NCI-H82 treated with DMSO at 0.1 percent for 48 hours (cell line): Measurements from ENCODE around the gene AFG3L2.

ENCODE experiments used
- DNase-seq: peaks from one replicate; lab custom pipeline; 2025; ENCODE audit not compliant: unreplicated experiment; lab: John Stamatoyannopoulos, UW

AFG3L2 gene

GRCh38 chr18:12306752-12307700, 70.0 kb downstream of the AFG3L2 start:
- DNase-seq: no peak

- DNase-seq: no peak
These were observed 70.9 kb downstream of the AFG3L2 start for GRCh38 chr18:12305930-12306629.

DNA sequence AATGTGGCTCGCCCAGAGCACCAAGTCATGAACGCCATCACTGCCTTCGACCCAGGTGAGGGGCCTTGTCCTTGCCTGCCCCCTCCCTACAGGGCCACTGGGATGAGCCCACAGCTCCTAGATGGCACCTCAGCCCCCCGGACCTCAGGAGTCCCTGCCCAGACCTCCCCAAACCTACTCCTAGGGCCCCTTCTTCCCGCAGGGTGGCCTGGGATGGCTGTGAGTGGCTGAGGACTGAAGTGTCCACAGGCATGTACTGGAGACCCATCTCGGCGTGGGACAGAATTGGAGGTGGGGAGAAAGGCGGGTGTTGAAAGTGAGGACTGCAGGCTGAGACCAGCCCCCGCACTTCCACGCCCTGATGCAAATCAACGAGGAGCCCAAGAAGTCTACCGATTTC, 71.8 kb downstream of the AFG3L2 start:
- DNase-seq: no peak

DNA sequence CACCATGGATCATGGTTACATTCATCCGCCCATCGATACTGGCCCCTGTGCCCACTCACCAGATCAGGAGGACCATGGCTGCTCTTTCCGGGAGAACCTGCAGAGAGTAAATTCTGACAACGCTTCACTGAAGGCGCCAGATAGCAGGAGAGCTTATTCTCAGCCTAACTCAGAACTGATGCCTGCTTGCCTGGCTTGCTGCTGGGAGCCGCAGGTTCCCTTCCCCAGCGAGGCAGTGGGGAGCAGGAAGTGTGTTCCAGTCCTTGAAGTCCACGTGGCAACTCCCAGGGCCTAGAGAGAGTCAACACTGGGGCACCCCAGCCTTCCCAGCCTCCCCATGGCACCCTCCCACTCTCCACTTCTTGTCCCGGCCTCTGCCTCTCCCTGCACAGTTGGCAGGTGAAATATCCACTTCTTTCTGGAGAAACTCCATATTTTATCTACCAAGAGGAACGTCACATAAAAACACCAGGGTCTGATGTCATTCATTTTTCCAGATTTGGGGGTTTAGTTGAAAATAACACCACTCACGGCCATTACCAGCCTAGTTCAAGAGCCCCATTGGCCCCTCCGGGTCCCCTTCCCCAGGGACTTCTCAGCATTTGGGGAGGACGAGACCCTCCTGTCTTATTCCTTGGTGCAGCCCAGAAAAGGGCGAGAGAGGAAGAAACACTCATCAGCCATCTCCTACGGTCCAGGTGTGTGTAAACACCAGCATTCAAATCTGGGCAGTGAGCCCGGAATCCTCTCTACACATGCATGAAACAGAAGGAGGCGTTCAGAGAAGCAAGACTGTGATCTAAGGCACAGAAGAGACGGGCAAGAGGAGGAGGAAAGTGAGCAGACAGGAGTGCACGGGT, 72.4 kb downstream of the AFG3L2 start:
- no peak for DNase-seq

- DNase-seq: peak; percentile 3
These were observed 74.5 kb downstream of the AFG3L2 start for GRCh38 chr18:12302391-12303147.

DNA sequence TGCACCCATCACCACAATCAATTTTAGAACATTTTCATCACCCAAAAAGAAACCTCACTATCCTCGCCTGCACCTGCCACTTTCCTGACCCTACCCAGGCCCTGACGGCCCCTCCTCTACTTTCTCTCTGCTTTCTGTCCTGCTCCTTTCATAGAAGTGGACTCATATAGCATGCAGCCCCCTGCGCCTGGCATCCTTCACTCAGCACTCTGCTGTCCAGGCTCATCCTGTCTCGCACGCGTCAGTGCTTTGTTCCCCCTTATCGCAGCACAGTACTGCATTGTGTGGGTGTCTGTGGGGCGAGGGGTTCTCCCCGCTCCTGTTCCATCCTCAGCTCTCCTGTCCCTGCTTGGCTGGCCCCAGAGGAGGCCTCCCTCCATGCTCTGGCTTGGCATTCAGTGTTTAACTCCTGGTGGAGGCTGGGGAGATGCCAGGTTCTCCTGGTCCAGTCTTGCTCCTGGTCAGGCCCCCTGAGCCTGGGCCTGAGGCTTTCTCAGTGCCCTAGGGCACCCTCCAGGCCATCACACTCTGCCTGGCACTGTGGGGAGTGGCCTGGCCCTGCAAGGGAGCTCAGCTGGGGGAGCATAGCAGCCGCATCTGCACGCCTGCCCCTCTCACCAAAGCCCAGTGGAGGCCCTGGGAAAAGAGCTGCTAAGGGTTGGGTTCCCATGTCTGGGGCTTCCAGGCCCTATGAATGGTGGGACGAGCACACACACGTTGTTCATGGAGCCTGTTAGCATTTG, 75.6 kb downstream of the AFG3L2 start:
- no peak for DNase-seq

- DNase-seq: no peak
These were observed 77.2 kb downstream of the AFG3L2 start for GRCh38 chr18:12299862-12300261.

GRCh38 chr18:12296457-12296856, 80.6 kb downstream of the AFG3L2 start:
- DNase-seq: no peak

DNA sequence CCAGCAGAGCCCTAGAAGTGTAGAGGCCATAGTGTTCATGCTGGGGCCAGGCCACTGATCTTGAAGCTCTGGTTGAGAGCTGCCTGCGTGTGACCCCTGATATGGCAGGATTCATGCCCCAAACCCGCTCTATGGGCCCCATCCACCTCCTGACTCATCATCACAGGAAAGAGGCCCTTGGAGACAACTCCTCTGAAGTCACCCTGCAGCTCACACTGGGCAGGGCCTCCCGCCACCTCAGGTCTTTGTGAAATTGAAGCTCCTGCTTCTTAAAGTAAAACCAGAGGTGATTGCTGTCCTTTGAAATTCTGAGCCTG, 81.0 kb downstream of the AFG3L2 start:
- DNase-seq: no peak

GRCh38 chr18:12295389-12296086, 81.5 kb downstream of the AFG3L2 start:
- DNase-seq: no peak

GRCh38 chr18:12293831-12294230, 83.2 kb downstream of the AFG3L2 start:
- DNase-seq: no peak

GRCh38 chr18:12291690-12292089, 85.3 kb downstream of the AFG3L2 start:
- DNase-seq: no peak

GRCh38 chr18:12291161-12291560, 85.9 kb downstream of the AFG3L2 start:
- no peak for DNase-seq

- DNase-seq: no peak
These were observed 86.9 kb downstream of the AFG3L2 start for GRCh38 chr18:12290086-12290485.

DNA sequence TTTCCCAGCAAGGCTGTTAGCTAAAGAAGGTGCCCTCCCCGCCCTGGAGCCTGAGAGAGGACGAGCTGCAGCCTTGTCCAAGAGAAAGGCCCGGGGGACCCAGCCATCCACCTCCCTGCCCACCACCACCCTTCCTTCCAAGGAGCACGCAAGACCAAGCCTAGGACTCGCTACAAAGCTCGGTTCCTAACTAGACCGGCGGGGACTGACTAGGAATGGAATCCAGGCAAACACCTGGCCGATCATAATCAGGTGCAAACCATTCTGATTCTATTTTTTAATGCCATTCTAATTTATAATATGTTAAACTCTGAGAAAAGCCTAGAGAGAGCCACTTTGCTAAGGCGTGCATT, 88.6 kb downstream of the AFG3L2 start:
- DNase-seq: no peak

- DNase-seq: no peak
These were observed 89.2 kb downstream of the AFG3L2 start for GRCh38 chr18:12287684-12288402.

DNA sequence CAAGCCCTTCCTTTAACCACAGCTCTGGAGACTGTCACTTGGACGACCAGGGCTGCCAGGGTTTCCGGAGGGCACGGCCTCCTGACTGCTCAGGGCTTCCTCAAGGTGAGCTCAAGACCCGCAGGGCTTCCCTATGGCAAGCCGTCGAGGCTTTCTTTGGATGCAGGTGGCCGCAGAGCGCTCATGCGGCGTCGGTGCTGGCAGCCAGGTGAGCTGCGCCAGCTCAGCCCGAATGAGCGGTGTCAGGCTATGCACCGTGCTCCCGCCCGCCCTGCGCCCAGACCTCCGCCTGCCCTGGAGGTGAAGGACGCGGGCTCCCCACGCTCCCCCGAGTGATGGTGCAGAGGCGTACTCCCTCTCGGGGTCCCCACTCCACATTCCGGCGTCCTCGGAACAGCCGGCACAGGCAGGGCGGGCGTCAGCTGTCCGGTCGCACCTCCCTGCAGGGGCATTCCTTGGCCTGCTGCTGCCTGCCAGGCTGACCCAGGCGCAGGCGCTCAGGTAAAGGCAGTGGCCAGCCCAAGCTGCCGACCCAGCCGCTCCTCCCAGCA, 89.8 kb downstream of the AFG3L2 start:
- DNase-seq: no peak

- DNase-seq: no peak
These were observed 93.4 kb downstream of the AFG3L2 start for GRCh38 chr18:12283666-12284065.

DNA sequence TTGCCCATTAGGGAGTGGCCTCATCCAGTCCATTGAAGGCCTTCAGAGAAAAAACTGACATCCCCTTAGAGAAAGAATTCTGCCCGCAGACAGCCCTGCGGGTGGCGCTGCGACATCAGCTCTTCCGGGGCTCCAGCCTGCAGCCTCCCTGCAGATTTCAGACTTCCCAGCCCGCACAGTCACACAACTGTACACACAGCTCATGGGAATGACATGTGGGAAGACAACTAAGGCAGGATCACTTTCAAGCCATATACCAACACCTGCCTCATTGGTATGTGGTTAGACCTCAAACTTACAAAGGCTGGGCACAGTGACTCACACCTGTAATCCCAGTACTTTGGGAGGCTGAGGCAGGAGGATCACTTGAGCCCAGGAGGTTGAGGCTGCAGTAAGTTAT, 93.8 kb downstream of the AFG3L2 start:
- DNase-seq: no peak
